GM18502 (cell line): Measurements from ENCODE around the gene SYT2.

Experiments used
- ATAC-seq: cut with Tn5 transposase; IDR thresholded peaks from one replicate; pipeline ENCODE4 v1.9.1; 2021; ENCODE audit warnings: mild to moderate bottlenecking; ENCODE audit not compliant: unreplicated experiment, poor library complexity

SYT2 gene

GRCh38 chr1:202681736-202682420, 28.4 kb downstream of the SYT2 start:
- no peak for ATAC-seq

- no peak for ATAC-seq
These were observed 29.5 kb downstream of the SYT2 start for GRCh38 chr1:202680586-202681352.

- no peak for ATAC-seq
These were observed 30.7 kb downstream of the SYT2 start for GRCh38 chr1:202679406-202680177.

GRCh38 chr1:202677433-202677832, 32.8 kb downstream of the SYT2 start:
- no peak for ATAC-seq

- ATAC-seq = no peak
These were observed 36.7 kb downstream of the SYT2 start for GRCh38 chr1:202673531-202673930.

DNA sequence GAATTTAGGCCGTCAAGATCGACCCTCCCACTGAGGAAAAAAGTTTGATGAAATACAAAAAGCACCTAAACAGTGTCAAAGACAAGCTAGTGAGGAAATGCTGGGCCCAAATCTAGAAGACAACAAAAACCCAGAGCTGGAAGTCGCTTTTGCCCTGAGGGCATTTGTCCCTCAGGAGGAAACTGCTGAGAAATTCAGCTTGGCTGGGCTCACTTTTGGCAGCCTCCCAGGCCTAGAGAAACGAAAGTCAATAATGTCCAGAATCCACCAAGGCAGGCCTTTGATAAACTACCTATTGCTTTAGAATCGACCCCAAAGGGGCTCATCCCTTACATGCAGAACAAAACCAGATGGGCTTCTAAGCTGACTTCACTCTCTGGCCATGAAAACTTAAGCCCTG, 38.9 kb downstream of the SYT2 start:
- no peak for ATAC-seq

GRCh38 chr1:202665417-202665816, 44.8 kb downstream of the SYT2 start:
- no peak for ATAC-seq

DNA sequence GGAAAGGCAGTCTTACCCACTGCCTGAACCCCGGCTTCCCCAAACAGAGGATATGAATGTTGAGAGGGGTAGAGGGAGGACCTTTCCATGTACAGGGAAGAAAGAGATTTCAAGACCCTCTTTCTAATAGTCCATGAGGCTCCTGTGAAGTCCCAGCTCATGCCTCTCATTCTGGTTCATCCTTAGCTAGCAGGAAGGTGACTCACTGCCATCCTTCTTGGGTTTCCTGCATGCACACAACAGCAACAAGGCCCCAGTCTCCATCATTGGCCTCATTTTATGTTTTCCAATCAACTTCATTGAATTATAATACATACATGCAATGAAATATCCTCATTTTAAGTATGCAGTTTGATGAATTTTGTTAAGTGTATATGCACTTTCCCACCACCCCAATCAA, 46.2 kb downstream of the SYT2 start:
- ATAC-seq = no peak

DNA sequence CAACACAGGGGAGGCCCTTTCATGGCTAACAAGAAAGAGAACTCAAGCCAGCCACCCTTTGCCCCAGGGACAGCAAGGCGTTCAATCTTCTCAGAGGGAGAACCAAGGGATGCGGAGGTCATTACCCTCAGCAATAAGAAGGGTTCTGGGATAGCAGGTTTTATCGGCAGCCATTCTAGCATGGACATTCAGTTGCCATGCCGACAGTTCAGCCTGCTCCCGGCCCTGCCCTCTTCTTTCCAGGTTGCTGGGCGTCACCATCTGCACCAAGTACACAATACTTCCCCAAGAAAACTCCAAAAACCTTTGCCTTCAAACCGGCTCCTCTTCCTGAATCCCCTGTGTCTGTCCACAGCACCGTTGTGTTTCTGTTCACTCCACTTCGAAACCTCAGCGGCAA, 47.1 kb downstream of the SYT2 start:
- no peak for ATAC-seq

- no peak for ATAC-seq
These were observed 48.2 kb downstream of the SYT2 start for GRCh38 chr1:202662081-202662480.

DNA sequence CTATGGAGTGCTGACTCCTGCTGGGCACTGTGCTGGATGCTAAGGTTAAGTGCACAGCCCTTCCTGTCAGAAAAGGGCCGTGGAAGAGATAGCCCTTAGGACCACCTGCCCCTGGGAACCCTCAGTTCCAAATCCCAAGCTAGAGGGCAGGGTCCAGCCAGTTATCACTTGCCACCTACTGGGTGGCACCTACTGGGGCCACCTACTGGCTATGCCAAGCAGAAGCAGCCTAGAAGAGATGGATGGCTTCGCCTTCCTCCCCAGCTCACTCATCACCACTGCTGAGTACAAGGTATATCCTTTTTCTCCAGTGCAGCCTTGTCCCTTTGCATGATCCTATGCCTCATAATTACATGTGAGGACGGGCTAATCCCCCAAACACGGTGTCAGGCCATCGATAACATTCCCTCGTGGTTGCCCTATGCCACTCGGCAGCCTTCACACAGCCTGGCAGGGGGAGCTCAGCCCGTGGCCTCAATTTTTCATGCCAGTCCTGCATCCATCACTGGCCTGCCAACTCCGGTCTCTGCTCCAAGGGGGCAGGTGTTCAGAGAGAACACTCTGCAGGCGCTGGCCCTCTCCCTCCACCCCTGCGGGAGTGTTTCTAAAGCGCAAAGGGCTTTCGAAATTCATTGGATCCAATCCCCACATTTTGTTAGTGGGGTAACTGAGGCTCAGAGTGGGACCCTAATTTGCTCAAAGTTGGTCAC, 49.0 kb downstream of the SYT2 start:
- no peak for ATAC-seq

DNA sequence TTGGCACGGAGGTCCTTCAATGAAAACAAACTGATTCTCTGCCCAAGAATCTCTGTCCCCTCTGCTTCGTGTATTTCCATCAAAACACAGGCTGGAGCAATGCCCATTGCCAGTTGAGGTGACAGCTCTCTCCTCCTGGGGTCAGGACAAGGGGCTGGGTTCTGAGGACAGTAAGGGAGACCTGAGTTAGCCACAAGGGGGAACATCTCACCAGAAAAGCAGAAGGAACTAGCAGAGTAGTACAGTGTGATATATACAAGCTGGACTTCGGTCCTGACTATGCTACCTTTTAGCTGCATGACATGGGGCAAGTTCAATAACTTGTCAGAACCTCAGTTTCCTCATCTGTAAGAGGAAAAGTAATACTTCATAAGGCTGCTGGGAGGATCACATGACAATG, 50.3 kb downstream of the SYT2 start:
- ATAC-seq = no peak

DNA sequence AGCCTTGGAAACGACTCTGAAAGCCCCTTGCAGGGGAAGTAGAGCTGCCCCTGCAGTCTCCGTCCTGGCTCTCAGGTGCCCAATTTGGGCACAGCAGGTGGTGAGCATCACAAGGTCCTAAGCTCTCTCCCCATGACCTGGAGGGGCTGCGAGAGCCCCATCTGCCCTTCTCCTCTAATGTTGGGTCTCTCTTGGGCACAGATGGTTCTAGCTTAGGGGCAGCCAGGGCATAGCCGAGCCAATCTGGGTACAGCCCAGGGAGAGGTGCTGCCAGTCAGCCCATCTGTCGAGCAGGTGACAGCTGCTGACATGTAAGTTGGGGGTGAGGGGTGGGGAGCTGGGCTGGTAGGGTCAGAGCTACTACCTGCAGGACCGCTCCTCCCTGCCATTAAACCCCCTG, 50.7 kb downstream of the SYT2 start:
- ATAC-seq = no peak

DNA sequence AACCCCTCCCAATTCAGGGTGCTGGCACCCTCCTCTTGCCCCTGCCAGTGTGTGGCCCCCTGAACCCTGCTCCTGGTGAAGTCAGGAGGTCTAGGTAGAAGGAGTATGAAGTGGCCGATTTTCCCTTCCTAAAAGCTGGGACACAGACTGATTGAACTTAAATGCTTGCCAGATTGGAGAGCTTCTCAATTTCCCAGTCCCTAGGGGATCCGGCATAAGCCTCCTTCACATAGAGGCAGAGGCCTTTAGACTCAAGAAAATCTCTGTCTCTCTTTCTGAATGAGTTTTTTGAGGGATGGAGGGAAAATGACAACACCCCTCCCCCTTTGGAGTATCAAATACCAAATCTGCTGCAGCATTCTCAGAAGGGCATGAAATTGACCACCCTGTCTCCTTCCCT, 51.5 kb downstream of the SYT2 start:
- ATAC-seq = no peak

DNA sequence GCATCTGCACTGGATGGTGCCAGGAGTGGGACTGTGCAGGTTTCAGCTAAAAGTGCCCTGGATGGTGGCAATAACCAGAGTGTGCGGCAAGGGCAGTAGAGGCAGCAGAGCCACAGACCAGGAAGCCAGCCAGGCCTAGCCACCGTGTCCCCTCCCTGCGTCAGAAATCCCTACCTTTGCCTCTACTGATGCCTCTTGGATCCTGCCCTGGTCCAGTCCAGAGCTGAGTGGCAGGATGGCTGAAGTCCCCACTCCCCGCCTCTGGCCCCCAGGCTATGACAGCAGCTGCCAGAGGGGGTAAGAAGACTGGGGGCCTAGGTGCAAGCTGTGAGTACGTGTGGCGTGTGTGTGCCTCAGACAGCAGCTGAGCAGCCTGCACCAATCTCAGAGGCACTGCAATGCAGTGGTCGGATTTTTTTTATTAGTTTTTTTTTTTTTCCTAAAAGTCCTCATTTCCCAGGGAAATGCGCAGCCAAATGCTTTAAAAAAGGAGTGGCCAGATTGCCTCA, 51.9 kb downstream of the SYT2 start:
- ATAC-seq = no peak

GRCh38 chr1:202656951-202657646, 53.2 kb downstream of the SYT2 start:
- ATAC-seq = no peak

DNA sequence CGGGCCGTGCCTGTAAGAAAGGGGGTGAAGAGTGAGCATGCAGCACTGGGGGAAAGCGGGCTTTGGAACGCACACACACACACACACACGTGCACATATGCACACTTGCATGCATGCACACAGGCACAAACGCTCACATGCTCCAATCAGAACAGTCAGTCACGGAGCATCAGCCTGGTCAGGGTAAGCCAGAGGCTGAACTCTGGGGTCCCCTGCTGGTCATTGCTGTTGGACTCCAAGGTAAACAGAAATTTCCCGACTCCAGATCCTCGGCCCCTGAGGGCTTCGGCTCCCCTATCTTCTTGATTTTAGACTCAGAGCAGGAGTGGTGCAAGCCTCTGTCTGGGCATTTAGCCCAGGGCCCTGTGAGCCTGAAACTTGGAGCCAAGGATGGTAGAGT, 54.2 kb downstream of the SYT2 start:
- ATAC-seq = no peak

GRCh38 chr1:202654079-202654478, 56.2 kb downstream of the SYT2 start:
- no peak for ATAC-seq

DNA sequence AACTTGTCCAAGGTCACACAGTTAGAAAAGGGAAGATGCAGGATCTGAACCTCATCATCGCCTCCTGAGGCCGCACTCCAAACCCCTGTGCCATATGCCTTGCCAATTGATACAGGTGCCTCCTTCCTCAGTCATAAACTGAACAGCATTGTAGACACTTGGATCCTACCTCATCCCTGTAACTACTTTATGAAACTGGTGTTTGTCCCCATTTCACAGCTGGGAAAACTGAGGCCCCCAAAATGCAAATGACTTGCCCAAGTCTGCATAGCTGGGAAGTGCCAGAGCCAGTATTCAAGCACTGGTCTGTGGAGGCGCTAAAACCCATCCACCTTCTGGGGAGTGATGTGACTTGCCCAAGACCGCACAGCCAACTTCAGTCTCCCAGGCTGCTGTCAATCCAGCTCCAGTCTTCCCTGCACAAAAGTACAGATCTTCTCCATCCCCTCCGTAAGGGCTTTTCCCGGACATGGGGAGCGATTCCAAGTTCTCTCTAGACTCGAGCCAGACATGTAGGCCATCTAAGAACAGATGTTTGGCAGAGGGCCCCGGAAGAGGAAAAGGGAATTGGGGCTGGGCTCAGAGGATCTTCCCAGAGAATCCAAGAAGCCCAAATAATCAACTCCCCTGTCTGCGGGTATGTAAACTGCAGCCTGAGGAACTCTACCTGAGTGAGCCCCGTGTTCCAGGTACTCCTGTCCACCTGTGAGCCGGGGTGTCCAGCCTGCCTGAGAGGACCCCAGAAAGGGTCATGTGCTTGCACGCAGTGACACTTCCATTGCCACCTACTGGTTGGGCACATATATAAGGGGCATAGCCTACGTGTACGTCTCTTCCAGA, 60.5 kb downstream of the SYT2 start:
- ATAC-seq = no peak
